Coronary artery (tissue), 2 donors: Measurements from ENCODE around the gene LPO.

Experiments
- DNase-seq: peaks from one replicate; pipeline ENCODE4 v3.0.0-alpha.2; 2017; ENCODE audit warnings: low spot score
- H3K27ac ChIP-seq, 2 donors: fragments of 200-600 bp; sonication (generic); one replicate each; pipeline ENCODE4 v1.5.1; 2016 to 2019
- H3K4me3 ChIP-seq: fragments of 200-600 bp; sonication (generic); 2 replicates; pipeline ENCODE4 v1.5.1; 2016; ENCODE audit warnings: mild to moderate bottlenecking, moderate library complexity
- CTCF ChIP-seq: fragments of 200-600 bp; sonication (generic); IDR thresholded peaks from one replicate; pipeline ENCODE4 v1.5.1; 2019; ENCODE audit warnings: antibody characterized with exemption

LPO gene

GRCh38 chr17:58313815-58314705, 75.7 kb downstream of the LPO start:
- no peak for DNase-seq
- Histone ChIP-seq H3K27ac (no peak overlapping the region), H3K4me3 (no peak overlapping the region)
- no peak for TF ChIP-seq CTCF

- H3K4me3 ChIP-seq = no peak overlapping the region
- no peak for DNase-seq
- no peak overlapping the region for H3K27ac ChIP-seq
- TF ChIP-seq CTCF = no peak
Observed at GRCh38 chr17:58314706-58315015, 76.3 kb downstream of the LPO start.

GRCh38 chr17:58315281-58315711, 76.9 kb downstream of the LPO start:
- TF ChIP-seq CTCF = no peak
- H3K4me3 ChIP-seq = no peak overlapping the region
- no peak overlapping the region for H3K27ac ChIP-seq
- DNase-seq = peak; percentile 56

GRCh38 chr17:58315750-58316149, 77.4 kb downstream of the LPO start:
- Histone ChIP-seq H3K27ac (no peak overlapping the region), H3K4me3 (no peak overlapping the region)
- DNase-seq = no peak
- no peak for TF ChIP-seq CTCF

- no peak for TF ChIP-seq CTCF
- DNase-seq = peak; percentile 38
Observed at GRCh38 chr17:58316260-58316960, 78.0 kb downstream of the LPO start.

GRCh38 chr17:58317421-58318064, 79.2 kb downstream of the LPO start:
- Histone ChIP-seq H3K4me3 (no peak overlapping the region), H3K27ac (no peak overlapping the region)
- no peak for TF ChIP-seq CTCF
- DNase-seq = peak; percentile 55

More at GRCh38 chr17:58316260-58316960, 78.0 kb downstream of the LPO start:
- no peak overlapping the region for H3K27ac ChIP-seq
- no peak overlapping the region for H3K4me3 ChIP-seq
